HEK293 (cell line): Measurements from ENCODE around the gene DNHD1.
"Not testable (repeated sequence)": the region's sequence is repeated elsewhere in the genome, so short reads cannot be mapped to it uniquely, and the experiment has no call there.

Experiments used
- CTCF ChIA-PET: fragments of 350-600 bp; formaldehyde crosslinking; extraction: SDS; loops from one replicate; lab custom pipeline; 2021; ENCODE audit warnings: antibody characterized with exemption; lab: Yijun Ruan, JAX
- POLR2A ChIA-PET: fragments of 300-600 bp; formaldehyde crosslinking; extraction: SDS; loops from one replicate; lab custom pipeline; 2020; ENCODE audit warnings: antibody characterized with exemption, inconsistent platforms; lab: Yijun Ruan, JAX
- H3K27ac ChIP-seq: fragments of 200-500 bp; sonication (Bioruptor generic); 2 replicates; pipeline ENCODE4 v1.5.1; 2014; ENCODE audit warnings: low read depth, low read length, control low read depth, inconsistent platforms; ENCODE audit errors: extremely low read depth
- H3K36me3 ChIP-seq, 2 experiments: fragments of 200-500 bp in 1 of 2; sonication (Bioruptor generic) in 1 of 2; 1 replicate in 1 of 2; 2 replicates in 1 of 2; pipeline ENCODE4 v1.5.1; 2014 to 2017; ENCODE audit warnings: inconsistent platforms in 2 of 2, low read length in 2 of 2; ENCODE audit not compliant: control insufficient read depth in 2 of 2, insufficient read depth in 1 of 2
- H3K4me1 ChIP-seq: fragments of 200-500 bp; sonication (Bioruptor generic); 2 replicates; pipeline ENCODE4 v1.5.1; 2014; ENCODE audit warnings: mild to moderate bottlenecking, low read length, inconsistent platforms; ENCODE audit not compliant: control insufficient read depth, insufficient read depth
- H3K4me3 ChIP-seq: 2 replicates; pipeline ENCODE4 v1.5.1; 2011; ENCODE audit warnings: low read depth, mild to moderate bottlenecking, control low read depth, low read length, moderate library complexity
- H3K9me3 ChIP-seq: fragments of 200-500 bp; sonication (Bioruptor generic); 2 replicates; pipeline ENCODE4 v1.5.1; 2014; ENCODE audit warnings: low read depth, low read length, inconsistent platforms; ENCODE audit not compliant: control insufficient read depth, insufficient read depth
- KLF8 ChIP-seq: fragments of 450-650 bp; formaldehyde crosslinking; IDR thresholded peaks from 2 replicates; pipeline ENCODE4 v1.5.1; 2016; ENCODE audit warnings: missing biosample characterization, missing genetic modification characterization
- MZF1 ChIP-seq: fragments of 450-650 bp; formaldehyde crosslinking; IDR thresholded peaks from 2 replicates; pipeline ENCODE4 v1.5.1; 2017; ENCODE audit warnings: missing biosample characterization, missing genetic modification characterization, borderline replicate concordance
- YY1 ChIP-seq: fragments of 450-650 bp; formaldehyde crosslinking; IDR thresholded peaks from 2 replicates; pipeline ENCODE4 v1.5.1; 2018; ENCODE audit warnings: missing biosample characterization, missing genetic modification characterization
- ZEB2 ChIP-seq: fragments of 450-650 bp; formaldehyde crosslinking; IDR thresholded peaks from 2 replicates; pipeline ENCODE4 v1.5.1; 2016; ENCODE audit warnings: missing biosample characterization, missing genetic modification characterization
- ZNF114 ChIP-seq: fragments of 450-650 bp; formaldehyde crosslinking; IDR thresholded peaks from 2 replicates; pipeline ENCODE4 v1.5.0; 2017; ENCODE audit warnings: missing biosample characterization, missing genetic modification characterization
- ZNF140 ChIP-seq: fragments of 450-650 bp; formaldehyde crosslinking; IDR thresholded peaks from 2 replicates; pipeline ENCODE4 v1.5.1; 2016; ENCODE audit warnings: missing biosample characterization, missing genetic modification characterization
- ZNF148 ChIP-seq: fragments of 450-650 bp; formaldehyde crosslinking; IDR thresholded peaks from 2 replicates; pipeline ENCODE4 v1.5.0; 2017; ENCODE audit warnings: missing biosample characterization, missing genetic modification characterization, borderline replicate concordance
- ZNF157 ChIP-seq: fragments of 450-650 bp; formaldehyde crosslinking; IDR thresholded peaks from 2 replicates; pipeline ENCODE4 v1.5.1; 2016; ENCODE audit warnings: missing biosample characterization, missing genetic modification characterization
- ZNF19 ChIP-seq: fragments of 450-650 bp; formaldehyde crosslinking; IDR thresholded peaks from 2 replicates; pipeline ENCODE4; 2016; ENCODE audit warnings: missing biosample characterization, missing genetic modification characterization, low read depth
- ZNF266 ChIP-seq: fragments of 450-650 bp; formaldehyde crosslinking; IDR thresholded peaks from 2 replicates; pipeline ENCODE4 v1.5.1; 2016; ENCODE audit warnings: missing biosample characterization, missing genetic modification characterization, low read depth
- ZNF292 ChIP-seq: fragments of 450-650 bp; formaldehyde crosslinking; IDR thresholded peaks from 2 replicates; pipeline ENCODE4 v1.5.1; 2016; ENCODE audit warnings: low read depth, missing biosample characterization, missing genetic modification characterization, borderline replicate concordance
- ZNF324 ChIP-seq: fragments of 450-650 bp; formaldehyde crosslinking; IDR thresholded peaks from 2 replicates; pipeline ENCODE4 v1.5.1; 2016; ENCODE audit warnings: missing biosample characterization, missing genetic modification characterization
- ZNF394 ChIP-seq: fragments of 450-650 bp; formaldehyde crosslinking; IDR thresholded peaks from 2 replicates; pipeline ENCODE4 v1.5.1; 2016; ENCODE audit warnings: missing biosample characterization, missing genetic modification characterization, mild to moderate bottlenecking, moderate library complexity, borderline replicate concordance
- ZNF473 ChIP-seq: fragments of 450-650 bp; formaldehyde crosslinking; IDR thresholded peaks from 2 replicates; pipeline ENCODE4 v1.5.1; 2017; ENCODE audit warnings: missing biosample characterization, missing genetic modification characterization
- ZNF571 ChIP-seq: fragments of 450-650 bp; formaldehyde crosslinking; IDR thresholded peaks from 2 replicates; pipeline ENCODE4 v1.5.0; 2017; ENCODE audit warnings: missing biosample characterization, missing genetic modification characterization
- ZNF621 ChIP-seq: fragments of 450-650 bp; formaldehyde crosslinking; IDR thresholded peaks from 2 replicates; pipeline ENCODE4 v1.5.1; 2017; ENCODE audit warnings: missing biosample characterization, missing genetic modification characterization
- ZNF654 ChIP-seq: fragments of 450-650 bp; formaldehyde crosslinking; IDR thresholded peaks from 2 replicates; pipeline ENCODE4 v1.5.1; 2016; ENCODE audit warnings: low read depth, missing biosample characterization, missing genetic modification characterization
- ZNF747 ChIP-seq: fragments of 450-650 bp; formaldehyde crosslinking; IDR thresholded peaks from 2 replicates; pipeline ENCODE4 v1.5.1; 2016; ENCODE audit warnings: missing biosample characterization, missing genetic modification characterization
- ZNF76 ChIP-seq: fragments of 450-650 bp; formaldehyde crosslinking; IDR thresholded peaks from 2 replicates; pipeline ENCODE4; 2016; ENCODE audit warnings: low read depth, missing biosample characterization, missing genetic modification characterization, borderline replicate concordance
- ZNF843 ChIP-seq: fragments of 450-650 bp; formaldehyde crosslinking; IDR thresholded peaks from 2 replicates; pipeline ENCODE4 v1.5.1; 2016; ENCODE audit warnings: missing biosample characterization, missing genetic modification characterization
- TF ChIP-seq, protein P1 (sequence below): IDR thresholded peaks from 2 replicates; pipeline ENCODE4 v1.6.1; 2011; ENCODE audit warnings: mild to moderate bottlenecking, low read depth, low read length, borderline replicate concordance

DNHD1 gene

DNA sequence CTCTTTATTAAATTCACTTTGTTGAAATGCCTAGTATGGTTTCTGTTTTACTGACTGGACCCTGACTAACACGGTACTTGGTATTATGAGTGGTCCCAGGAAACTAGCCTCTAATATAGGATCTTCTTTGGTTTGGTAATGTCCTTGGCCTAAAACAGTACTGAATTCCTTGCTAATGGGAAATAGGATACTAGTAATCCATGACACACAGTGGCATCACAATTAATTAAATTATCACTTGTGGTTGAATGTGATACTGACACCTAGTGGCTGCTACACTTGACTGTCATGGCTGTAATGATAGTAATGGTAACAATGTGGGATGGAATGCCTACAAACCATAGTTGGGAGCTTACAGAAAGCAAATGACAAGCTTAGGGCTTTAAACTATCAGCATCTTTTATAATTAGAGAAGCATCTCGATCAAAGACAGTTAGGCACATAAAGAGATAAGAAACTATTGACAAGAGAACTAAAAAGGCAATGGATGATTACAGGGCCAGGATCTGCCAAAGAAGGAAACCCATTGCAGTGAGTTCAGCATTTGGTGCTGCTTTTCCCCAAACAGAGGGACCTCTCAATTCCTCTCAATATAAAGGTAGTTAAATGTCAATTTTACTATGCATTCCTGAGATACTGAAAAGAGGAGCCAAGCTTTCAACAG is 8.6 kb downstream of the DNHD1 start:
- POLR2A ChIA-PET: no interaction called here

DNA sequence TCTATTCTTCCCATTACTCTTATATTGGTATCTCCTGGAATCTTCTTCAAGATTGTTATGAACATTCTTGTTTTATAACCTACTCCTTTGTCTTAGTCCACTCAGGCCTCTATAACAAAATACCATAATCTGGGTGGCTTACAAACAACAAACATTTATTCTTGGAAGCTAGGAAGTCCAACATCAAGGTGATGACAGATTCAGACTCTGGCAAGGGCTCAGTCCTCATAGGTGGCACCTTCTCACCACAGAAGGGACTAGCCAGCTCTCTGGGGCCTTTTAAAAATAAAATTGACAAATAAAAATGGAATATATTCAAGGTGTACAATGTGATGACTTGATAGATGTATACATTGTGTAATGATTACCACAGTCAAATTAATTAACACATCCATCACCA is 19.8 kb downstream of the DNHD1 start:
- Histone ChIP-seq H3K9me3 (no peaks in the 10 kb centered on the region), H3K4me3 (no peak overlapping the region), H3K27ac (no peak overlapping the region), H3K36me3 (peaks cover 0 to 34% of the 10 kb centered on the region in 2 experiments; a peak in 1 of 3 replicates), H3K4me1 (no peaks in the 10 kb centered on the region)
- no peak for TF ChIP-seq ZNF292 (tag by site-specific recombination)
- POLR2A ChIA-PET: no interaction called here
- CTCF ChIA-PET: no interaction called here

More for the DNA sequence above, 8.6 kb downstream of the DNHD1 start:
- no peak for TF ChIP-seq ZNF747
- peak; percentile 58 for TF ChIP-seq ZNF654 (tag by site-specific recombination)
- TF ChIP-seq, all 188 proteins: peak for 1
- no peak overlapping the region for H3K4me3 ChIP-seq
- H3K9me3 ChIP-seq: no peaks in the 10 kb centered on the region
- CTCF ChIA-PET: interaction anchor here (0.6 to 8.4 kb wide), 33 partner anchors 11 to 392 kb away, joined by 3 to 130 read pairs (median 4); partner anchors contain the start of genes ARFIP2, HPX, ILK and TIMM10B
- peaks cover 0 to 22% of the 10 kb centered on the region in 2 experiments; a peak in 1 of 3 replicates for H3K36me3 ChIP-seq
- H3K4me1 ChIP-seq: no peaks in the 10 kb centered on the region
- H3K27ac ChIP-seq: no peak overlapping the region

DNA sequence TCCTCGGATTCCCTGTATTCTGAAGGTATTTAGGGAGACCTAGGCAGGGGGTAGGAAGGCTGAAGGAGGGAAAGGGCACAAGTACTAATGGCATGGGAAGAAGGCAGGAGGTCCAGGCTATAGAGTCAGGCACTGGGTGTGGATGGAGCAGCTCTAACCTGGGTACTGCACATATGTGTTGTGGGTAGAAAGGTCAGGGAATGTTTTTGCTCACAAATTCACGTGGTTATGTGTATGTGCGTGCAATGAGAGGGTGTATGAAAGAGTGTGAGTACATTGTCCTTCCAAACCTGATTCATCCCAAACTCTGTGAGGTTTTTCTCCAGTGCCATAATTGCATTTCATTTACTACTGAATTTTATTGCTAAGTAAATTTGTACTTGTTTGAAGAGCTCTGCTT is 23.2 kb downstream of the DNHD1 start:
- POLR2A ChIA-PET: no interaction called here
- Histone ChIP-seq H3K36me3 (peaks cover 0 to 25% of the 10 kb centered on the region in 2 experiments; a peak in 1 of 3 replicates), H3K4me3 (no peak overlapping the region), H3K27ac (no peak overlapping the region), H3K4me1 (no peaks in the 10 kb centered on the region), H3K9me3 (no peaks in the 10 kb centered on the region)
- TF ChIP-seq MZF1 (tag by site-specific recombination) (no peak), ZNF19 (tag by site-specific recombination) (no peak), ZNF157 (tag by site-specific recombination) (no peak), ZEB2 (no peak)
- CTCF ChIA-PET: interaction anchor here (0.6 to 5.6 kb wide), 4 partner anchors 11 to 348 kb away, joined by 3 to 33 read pairs (median 6); partner anchors contain the start of gene MRPL17

DNA sequence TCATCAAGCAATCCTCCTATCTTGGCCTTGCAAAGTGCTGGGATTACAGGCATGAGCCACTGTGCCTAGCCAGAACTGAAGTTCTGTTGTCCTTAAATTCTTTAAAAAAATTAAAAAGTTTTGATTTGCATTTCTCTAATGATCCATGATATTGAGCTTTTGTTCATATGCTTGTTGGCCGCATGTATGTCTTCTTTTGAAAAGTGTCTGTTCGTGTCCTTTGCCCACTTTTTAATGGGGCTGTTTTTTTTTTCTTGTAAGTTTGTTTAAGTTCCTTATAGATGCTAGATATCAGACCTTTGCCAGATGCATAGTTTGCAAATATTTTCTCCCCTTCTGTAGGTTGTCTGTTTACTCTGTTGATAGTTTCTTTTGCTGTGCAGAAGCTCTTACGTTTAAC is 24.9 kb downstream of the DNHD1 start:
- H3K4me1 ChIP-seq, H3K9me3 ChIP-seq, H3K27ac ChIP-seq, H3K4me3 ChIP-seq, POLR2A ChIA-PET: not testable (repeated sequence)
- H3K36me3 ChIP-seq: peaks cover 0 to 19% of the 10 kb centered on the region in 2 experiments; a peak in 1 of 3 replicates
- CTCF ChIA-PET: interaction anchor here (0.6 to 5.6 kb wide), 2 partner anchors 9 to 53 kb away, joined by 4 to 33 read pairs; no protein-coding TSS in a partner anchor

DNA sequence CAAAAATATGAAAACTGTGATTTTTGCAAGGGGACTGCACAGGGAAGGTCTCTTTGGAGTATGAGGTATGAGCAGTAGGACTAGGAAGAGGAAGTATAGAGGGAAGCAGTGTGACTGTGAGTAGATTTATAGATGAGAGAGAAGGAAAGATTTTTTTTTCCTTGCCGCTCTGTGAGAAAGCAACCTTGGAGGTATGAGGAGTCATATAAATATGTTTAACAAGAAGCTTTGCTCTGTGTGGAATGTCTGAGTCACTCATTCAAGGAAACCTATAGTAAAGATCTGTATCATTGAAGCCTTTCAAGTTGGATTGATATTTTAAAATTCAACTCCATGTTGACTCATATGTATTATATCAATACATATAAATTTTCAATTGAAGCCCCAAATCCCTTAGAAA is 26.2 kb downstream of the DNHD1 start:
- Histone ChIP-seq H3K36me3 (peaks cover 0 to 18% of the 10 kb centered on the region in 2 experiments; a peak in 1 of 3 replicates), H3K4me3 (no peak overlapping the region), H3K4me1 (no peaks in the 10 kb centered on the region), H3K27ac (no peak overlapping the region), H3K9me3 (no peaks in the 10 kb centered on the region)
- POLR2A ChIA-PET: no interaction called here
- CTCF ChIA-PET: interaction anchor here (1.1 to 5.6 kb wide), 3 partner anchors 8 to 160 kb away, joined by 3 to 33 read pairs (median 6); partner anchors contain the start of gene MRPL17
- TF ChIP-seq ZNF148 (no peak), ZNF140 (no peak), ZNF114 (tag by site-specific recombination) (no peak), ZNF76 (tag by site-specific recombination) (no peak), ZNF473 (no peak), ZNF571 (tag by site-specific recombination) (no peak), KLF8 (no peak), ZNF266 (no peak), ZNF621 (tag by site-specific recombination) (no peak), ZNF394 (tag by site-specific recombination) (no peak), ZNF843 (no peak), YY1 (tag by site-specific recombination) (no peak), ZNF324 (no peak)
- TF ChIP-seq, protein P1, sequence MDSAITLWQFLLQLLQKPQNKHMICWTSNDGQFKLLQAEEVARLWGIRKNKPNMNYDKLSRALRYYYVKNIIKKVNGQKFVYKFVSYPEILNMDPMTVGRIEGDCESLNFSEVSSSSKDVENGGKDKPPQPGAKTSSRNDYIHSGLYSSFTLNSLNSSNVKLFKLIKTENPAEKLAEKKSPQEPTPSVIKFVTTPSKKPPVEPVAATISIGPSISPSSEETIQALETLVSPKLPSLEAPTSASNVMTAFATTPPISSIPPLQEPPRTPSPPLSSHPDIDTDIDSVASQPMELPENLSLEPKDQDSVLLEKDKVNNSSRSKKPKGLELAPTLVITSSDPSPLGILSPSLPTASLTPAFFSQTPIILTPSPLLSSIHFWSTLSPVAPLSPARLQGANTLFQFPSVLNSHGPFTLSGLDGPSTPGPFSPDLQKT: no peak
